Measurements from ENCODE around the gene APOO. TPM values are rescaled to one million over a fixed set of nuclear protein-coding genes. Genes with fewer than 3 reads are reported as not detected.

The APOO gene
- total and polyA plus RNA-seq, 11 donors, result 41.0 to 113 (median 92.2) TPM

GRCh38 chrX:23857363-23857762 lies 50.4 kb downstream of the APOO start:
- Histone ChIP-seq H3K27me3 (peaks cover 0 to 4% (median 0%) of the 10 kb centered on the region in 9 donors), H3K36me3 (peaks cover 0 to 12% (median 0%) of the 10 kb centered on the region in 9 donors), H3K4me3 (no peak overlapping the region), H3K9me3 (no peaks in the 10 kb centered on the region), H3K27ac (no peak overlapping the region), H3K4me1 (peaks cover 0 to 4% (median 0%) of the 10 kb centered on the region in 12 donors)
- intact Hi-C loops (cut with DNase I), result loop anchor here in 2 of 10 donors (10.0 kb wide), 1 partner anchor 53 kb away; no protein-coding TSS in a partner anchor
- no peak for ATAC-seq
- TF ChIP-seq POLR2A (IDR thresholded peaks at IDR 0.05) (no peak), CTCF (IDR thresholded peaks at IDR 0.05) (no peak)
- no peak for DNase-seq

- Histone ChIP-seq H3K36me3 (peaks cover 0 to 12% (median 0%) of the 10 kb centered on the region in 9 donors), H3K4me3 (no peak overlapping the region), H3K4me1 (peaks cover 0 to 4% (median 0%) of the 10 kb centered on the region in 12 donors), H3K27me3 (peaks cover 0 to 4% (median 0%) of the 10 kb centered on the region in 9 donors), H3K9me3 (no peaks in the 10 kb centered on the region), H3K27ac (peak overlapping the region in 5 of 12 donors; percentile 7 to 43 (median 33))
- peak; percentile 49 to 92 (median 85) for ATAC-seq
- WGBS, 4 donors, result 48 to 60% (median 57%) methylated on average over 4 of the region's 4 CpGs
- TF ChIP-seq POLR2A (IDR thresholded peaks at IDR 0.05) (no peak), CTCF (IDR thresholded peaks at IDR 0.05) (no peak)
- no peak for DNase-seq
- intact Hi-C loops (cut with DNase I), result loop anchor here in 2 of 10 donors (10.0 kb wide), 1 partner anchor 51 kb away; no protein-coding TSS in a partner anchor
Measured at GRCh38 chrX:23855569-23855968, 52.2 kb downstream of the APOO start.

DNA sequence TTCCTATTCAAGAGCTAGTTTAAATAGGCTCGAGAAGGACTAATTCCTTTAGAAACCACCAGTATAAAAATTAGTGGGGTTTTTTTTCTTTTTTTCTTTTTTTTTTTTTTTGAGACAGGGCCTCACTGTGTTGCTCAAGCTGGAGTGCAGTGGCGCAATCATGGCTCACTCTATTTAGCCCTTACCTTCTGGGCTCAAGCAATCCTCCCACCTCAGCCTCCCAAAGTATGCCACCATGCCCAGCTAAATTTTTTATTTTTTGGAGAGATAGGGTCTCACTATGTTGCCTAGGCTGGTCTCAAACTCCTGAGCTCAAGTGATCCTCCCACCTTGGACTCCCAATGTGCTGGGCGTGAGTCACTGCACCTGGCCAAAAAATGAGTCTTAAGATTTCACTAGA lies 52.8 kb downstream of the APOO start:
- Histone ChIP-seq H3K27me3 (peaks cover 0 to under 1% (median 0%) of the 10 kb centered on the region in 9 donors), H3K4me3 (no peak overlapping the region), H3K9me3 (no peaks in the 10 kb centered on the region), H3K27ac (no peak overlapping the region), H3K4me1 (peaks cover 0 to 4% (median 0%) of the 10 kb centered on the region in 12 donors), H3K36me3 (peaks cover 0 to 12% (median 0%) of the 10 kb centered on the region in 9 donors)
- WGBS, 4 donors, result 84 to 98% (median 93%) methylated on average over 3 of the region's 3 CpGs
- intact Hi-C loops (cut with DNase I), result loop anchor here in 2 of 10 donors (10.0 kb wide), 1 partner anchor 50 kb away; no protein-coding TSS in a partner anchor
- TF ChIP-seq CTCF (IDR thresholded peaks at IDR 0.05) (no peak), POLR2A (IDR thresholded peaks at IDR 0.05) (no peak)
- no peak for DNase-seq
- no peak for ATAC-seq

DNA sequence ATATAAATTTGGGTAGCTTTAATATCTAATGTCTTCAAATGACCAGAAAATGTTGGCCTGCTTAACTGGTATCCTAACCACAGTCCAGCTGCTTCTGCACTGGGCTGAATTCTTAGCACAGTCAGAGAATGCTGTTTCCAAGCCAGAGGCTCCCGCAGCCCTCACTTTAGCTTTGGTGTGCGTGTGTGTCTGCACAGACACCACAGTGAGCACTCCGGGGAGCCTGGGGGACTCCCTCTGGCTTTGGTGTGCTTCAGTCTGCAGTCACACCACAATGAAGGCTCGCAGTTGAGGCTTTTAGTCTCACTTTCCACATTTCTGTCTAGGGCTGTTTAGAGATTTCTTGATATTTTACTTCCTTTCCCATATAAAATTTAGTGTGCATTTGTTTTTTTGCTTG lies 53.6 kb downstream of the APOO start:
- peaks cover 0 to 4% (median 0%) of the 10 kb centered on the region in 12 donors for H3K4me1 ChIP-seq
- TF ChIP-seq POLR2A (IDR thresholded peaks at IDR 0.05), result no peak
- no peak for TF ChIP-seq CTCF (IDR thresholded peaks at IDR 0.05)
- peaks cover 0 to 4% (median 0%) of the 10 kb centered on the region in 9 donors for H3K27me3 ChIP-seq
- no peaks in the 10 kb centered on the region for H3K9me3 ChIP-seq
- H3K36me3 ChIP-seq, result peaks cover 0 to 12% (median 0%) of the 10 kb centered on the region in 9 donors
- 65 to 82% (median 72%) methylated on average over 4 of the region's 4 CpGs for WGBS, 4 donors
- H3K27ac ChIP-seq, result no peak overlapping the region
- H3K4me3 ChIP-seq, result no peak overlapping the region
- DNase-seq (no peak), ATAC-seq (no peak)
- intact Hi-C loops (cut with DNase I), result loop anchor here in 2 of 10 donors (10.0 kb wide), 1 partner anchor 49 kb away; no protein-coding TSS in a partner anchor
